Measurements from ENCODE around the gene PTH2. TPM values are rescaled to one million over a fixed set of nuclear protein-coding genes. Genes with fewer than 3 reads are reported as not detected.

PTH2 gene
- total and polyA plus RNA-seq, 10 of the 15 experiments (the other 5 are each of a cell fraction or from before 2014, with no cell fraction given) = not detected

- Histone ChIP-seq H3K4me2 (ENCODE audit: control insufficient read depth, insufficient read depth) (no peak overlapping the region), H4K20me1 (ENCODE audit: control insufficient read depth, insufficient read depth) (no peaks in the 10 kb centered on the region), H2AFZ (ENCODE audit: control insufficient read depth, low read depth, low read length) (no peak overlapping the region), H3K36me3 (ENCODE audit: control insufficient read depth in 2 of 2, insufficient read depth in 2 of 2, low read length in 1 of 2) (no peaks in the 10 kb centered on the region), H3K9ac (ENCODE audit: control insufficient read depth, insufficient read depth, low read length) (no peak overlapping the region), H3K4me3 (no peak overlapping the region), H3K79me2 (ENCODE audit: control insufficient read depth, insufficient read depth, low read length) (no peaks in the 10 kb centered on the region), H3K27me3 (replicated peaks in 1 of 2; ENCODE audit: control insufficient read depth in 2 of 2, insufficient read depth in 2 of 2, low read length in 1 of 2) (peaks cover 10 to 24% of the 10 kb centered on the region in 2 experiments), H3K9me3 (replicated peaks; ENCODE audit: control insufficient read depth, insufficient read depth, low read length) (no peaks in the 10 kb centered on the region), H3K4me1 (ENCODE audit: control insufficient read depth, insufficient read depth, low read length) (no peaks in the 10 kb centered on the region; the same call in 1 of the 2 replicates), H3K27ac (ENCODE audit: control insufficient read depth, insufficient read depth) (no peak overlapping the region)
- no TSS peak for BruUV-seq (replicated peaks)
- ATAC-seq (no peak), DNase-seq (ENCODE audit: low read depth, low spot score) (no peak), FAIRE-seq (no peak)
- no peak for TF ChIP-seq REST (IDR thresholded peaks at IDR 0.05; ENCODE audit: low read depth, low read length)
- TF ChIP-seq NFYB (IDR thresholded peaks at IDR 0.05; ENCODE audit: insufficient read depth, low read depth, low read length) = no peak
- no peak for TF ChIP-seq SMAD1 (IDR thresholded peaks at IDR 0.05; ENCODE audit: low read depth, partially characterized antibody)
- TF ChIP-seq CHD2 (IDR thresholded peaks at IDR 0.05; ENCODE audit: borderline replicate concordance, low read depth, low read length) = no peak
- no peak for TF ChIP-seq PKNOX1 (IDR thresholded peaks at IDR 0.05)
- TF ChIP-seq NFYA (IDR thresholded peaks at IDR 0.05; ENCODE audit: borderline replicate concordance, low read depth, low read length) = no peak
- TF ChIP-seq BCLAF1 (IDR thresholded peaks at IDR 0.05) = no peak
- ChIA-PET SMC1A (ENCODE audit: uncharacterized antibody, unreplicated experiment) (interaction anchor here (1.3 to 1.5 kb wide), 3 partner anchors 13 to 40 kb away, joined by 3 to 9 read pairs (median 6); no protein-coding TSS in a partner anchor), RAD21 (ENCODE audit: unreplicated experiment) (interaction anchor here (1.1 to 1.2 kb wide), 2 partner anchors 27 to 39 kb away, joined by 3 read pairs; no protein-coding TSS in a partner anchor), CTCF (interaction anchor here (0.6 to 1.9 kb wide), 9 partner anchors 10 to 124 kb away, joined by 3 to 8 read pairs (median 4); no protein-coding TSS in a partner anchor), POLR2A (no interaction called here)
- whole genome bisulfite sequencing (ENCODE audit: insufficient coverage, insufficient replicate concordance, low lambda C conversion rate, missing lambda C conversion rate) = 6% methylated on average over 7 of the region's 9 CpGs
- intact Hi-C loops (cut with micrococcal nuclease; ENCODE audit: unreplicated experiment) (loop anchor here (1.0 kb wide), 1 partner anchor 38 kb away; no protein-coding TSS in a partner anchor), in situ Hi-C loops (cut with MboI) (no loop called here)
These were observed 7.0 kb upstream of the PTH2 start for GRCh38 chr19:49430172-49430677.

Measured in GM12878 (cell line).